ENCODE data around the gene PCDHA8.

DNA sequence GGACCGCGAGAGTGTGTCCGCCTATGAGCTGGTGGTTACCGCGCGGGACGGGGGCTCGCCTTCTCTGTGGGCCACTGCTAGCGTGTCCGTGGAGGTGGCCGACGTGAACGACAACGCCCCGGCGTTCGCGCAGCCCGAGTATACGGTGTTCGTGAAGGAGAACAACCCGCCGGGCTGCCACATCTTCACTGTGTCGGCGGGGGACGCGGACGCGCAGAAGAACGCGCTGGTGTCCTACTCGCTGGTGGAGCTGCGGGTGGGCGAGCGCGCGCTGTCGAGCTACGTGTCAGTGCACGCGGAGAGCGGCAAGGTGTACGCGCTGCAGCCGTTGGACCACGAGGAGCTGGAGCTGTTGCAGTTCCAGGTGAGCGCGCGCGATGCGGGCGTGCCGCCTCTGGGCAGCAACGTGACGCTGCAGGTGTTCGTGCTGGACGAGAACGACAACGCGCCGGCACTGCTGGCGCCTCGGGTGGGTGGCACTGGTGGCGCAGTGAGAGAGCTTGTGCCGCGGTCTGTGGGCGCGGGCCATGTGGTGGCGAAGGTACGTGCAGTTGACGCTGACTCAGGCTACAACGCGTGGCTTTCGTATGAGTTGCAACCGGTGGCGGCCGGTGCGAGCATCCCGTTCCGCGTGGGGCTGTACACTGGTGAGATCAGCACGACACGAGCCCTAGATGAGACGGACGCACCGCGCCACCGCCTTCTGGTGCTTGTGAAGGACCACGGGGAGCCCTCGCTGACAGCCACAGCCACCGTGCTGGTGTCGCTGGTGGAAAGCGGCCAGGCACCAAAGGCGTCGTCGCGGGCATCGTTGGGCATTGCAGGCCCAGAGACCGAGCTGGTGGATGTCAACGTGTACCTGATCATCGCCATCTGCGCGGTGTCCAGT lies 5.1 kb upstream of the PCDHA8 start:
- TF ChIP-seq CTCF (IDR thresholded peaks at IDR 0.05) (no peak), EP300 (IDR thresholded peaks at IDR 0.05) (no peak), POLR2A (IDR thresholded peaks at IDR 0.05) (no peak), POLR2AphosphoS5 (IDR thresholded peaks at IDR 0.05) (no peak)

All from upper lobe of left lung (tissue), 4 donors.